GM20431 (cell line): ENCODE results near the gene TMEM106A.
"Not testable (repeated sequence)": the region's sequence is repeated elsewhere in the genome, so short reads cannot be mapped to it uniquely, and the experiment has no call there.

Source experiments
- in situ Hi-C: fragments of 300-500 bp; cut with MseI, MboI; formaldehyde crosslinking; loops from one replicate; pipeline ENCODE4 v1.15.0; 2020; ENCODE audit warnings: low sequenced_read_pairs; ENCODE audit not compliant: unreplicated experiment

The TMEM106A gene, protein sequence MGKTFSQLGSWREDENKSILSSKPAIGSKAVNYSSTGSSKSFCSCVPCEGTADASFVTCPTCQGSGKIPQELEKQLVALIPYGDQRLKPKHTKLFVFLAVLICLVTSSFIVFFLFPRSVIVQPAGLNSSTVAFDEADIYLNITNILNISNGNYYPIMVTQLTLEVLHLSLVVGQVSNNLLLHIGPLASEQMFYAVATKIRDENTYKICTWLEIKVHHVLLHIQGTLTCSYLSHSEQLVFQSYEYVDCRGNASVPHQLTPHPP

DNA sequence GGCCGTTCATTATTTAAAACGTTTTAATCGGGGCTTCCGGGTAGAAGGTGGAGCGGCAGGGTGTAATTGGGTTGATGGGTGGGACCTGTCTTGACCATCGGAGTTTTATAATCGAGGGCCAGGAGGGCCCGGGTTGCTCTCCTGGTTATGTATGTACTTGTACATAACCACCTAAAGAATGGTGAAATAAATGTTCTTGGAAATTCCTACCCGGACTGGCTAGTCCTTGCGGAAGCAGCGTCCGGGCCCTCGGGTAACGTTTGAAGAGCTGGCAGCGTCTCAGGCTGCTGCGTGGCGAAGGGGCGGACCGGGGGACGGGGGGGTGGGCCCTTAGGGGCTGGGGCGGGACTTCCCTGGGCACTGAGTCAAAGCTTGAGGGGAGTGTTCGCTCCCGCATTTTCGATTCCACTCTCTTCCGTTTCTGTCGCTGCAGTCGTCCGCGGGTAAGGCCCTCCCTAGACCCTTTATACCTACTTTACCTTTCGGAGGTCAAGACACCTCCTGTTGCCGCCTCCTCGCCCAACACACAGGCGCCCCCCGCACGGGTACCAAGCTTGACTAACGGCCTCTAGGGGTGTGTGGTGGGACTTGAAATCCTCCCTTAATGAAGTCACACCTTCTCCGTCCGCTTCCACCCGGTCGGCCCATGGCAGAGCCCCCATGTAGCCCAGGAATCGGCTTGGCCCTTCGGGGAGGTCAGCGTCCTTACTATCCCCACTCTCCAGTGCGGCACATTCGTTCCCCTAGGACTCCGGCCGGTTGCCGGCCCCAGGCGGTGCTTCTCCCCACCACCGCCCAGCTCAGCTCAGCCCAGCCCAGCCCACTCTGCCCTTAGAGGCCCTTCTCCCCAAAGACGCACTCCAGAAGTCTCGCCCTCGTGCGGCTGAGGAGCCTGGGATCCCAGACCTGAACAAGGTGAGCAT, at the start of gene TMEM106A:
TMEM106A (plus strand) TSS at position 396 of the 923 bp plus-strand sequence. CDS start 1,167 bp downstream, outside the sequence.
- in situ Hi-C loops = loop anchor here (25.0 kb wide), 1 partner anchor 101 kb away; no protein-coding TSS in a partner anchor

DNA sequence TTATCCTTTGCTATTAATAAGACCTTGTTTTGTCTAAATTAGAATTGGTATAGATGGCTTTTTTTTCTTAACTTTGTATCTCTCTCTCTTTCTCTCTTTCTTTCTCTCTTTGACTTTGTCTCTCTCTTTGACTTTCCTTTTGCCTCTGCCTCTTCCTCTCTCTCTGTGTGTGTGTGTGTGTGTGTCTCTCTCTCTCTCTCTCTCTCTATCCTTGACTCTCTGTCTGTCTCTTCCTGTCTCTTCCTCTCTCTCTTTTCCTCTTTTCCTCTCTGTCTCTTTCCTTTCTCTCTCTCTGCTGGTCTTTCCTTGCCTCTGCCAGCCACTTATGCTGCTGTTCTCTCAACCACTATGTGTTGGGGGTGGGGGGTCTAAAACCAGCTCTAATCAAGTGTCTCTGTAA, 45.7 kb upstream of the TMEM106A start:
- in situ Hi-C loops = not testable (repeated sequence)

DNA sequence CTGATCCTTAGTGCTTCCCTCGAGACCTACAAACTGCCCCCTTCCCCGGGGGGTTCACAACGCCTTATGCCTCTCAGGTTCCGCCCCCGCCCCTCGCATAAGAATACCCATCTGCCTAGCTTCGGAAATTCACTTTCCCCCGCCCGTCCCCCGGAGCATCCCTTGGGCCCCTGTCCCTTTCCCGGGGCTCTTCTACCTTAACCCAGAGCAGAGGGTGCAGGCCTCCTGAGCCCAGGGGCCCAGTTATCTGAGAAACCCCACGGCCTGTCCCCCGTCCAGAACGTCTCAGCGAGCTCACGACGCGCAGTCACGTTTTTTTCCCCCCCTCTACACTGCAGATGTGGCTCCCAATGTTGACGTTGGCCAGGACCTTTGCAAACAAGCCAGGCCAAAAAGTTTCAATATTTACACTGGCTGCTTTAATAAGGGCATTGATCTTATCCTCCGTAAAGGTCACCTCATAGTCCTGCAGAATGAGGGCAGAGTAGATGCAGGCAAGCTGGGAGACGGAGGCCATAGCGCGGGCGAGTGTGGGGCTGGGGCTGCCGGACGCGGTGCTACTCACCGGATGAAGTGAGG, 42.0 kb upstream of the TMEM106A start:
- in situ Hi-C loops = no loop called here

DNA sequence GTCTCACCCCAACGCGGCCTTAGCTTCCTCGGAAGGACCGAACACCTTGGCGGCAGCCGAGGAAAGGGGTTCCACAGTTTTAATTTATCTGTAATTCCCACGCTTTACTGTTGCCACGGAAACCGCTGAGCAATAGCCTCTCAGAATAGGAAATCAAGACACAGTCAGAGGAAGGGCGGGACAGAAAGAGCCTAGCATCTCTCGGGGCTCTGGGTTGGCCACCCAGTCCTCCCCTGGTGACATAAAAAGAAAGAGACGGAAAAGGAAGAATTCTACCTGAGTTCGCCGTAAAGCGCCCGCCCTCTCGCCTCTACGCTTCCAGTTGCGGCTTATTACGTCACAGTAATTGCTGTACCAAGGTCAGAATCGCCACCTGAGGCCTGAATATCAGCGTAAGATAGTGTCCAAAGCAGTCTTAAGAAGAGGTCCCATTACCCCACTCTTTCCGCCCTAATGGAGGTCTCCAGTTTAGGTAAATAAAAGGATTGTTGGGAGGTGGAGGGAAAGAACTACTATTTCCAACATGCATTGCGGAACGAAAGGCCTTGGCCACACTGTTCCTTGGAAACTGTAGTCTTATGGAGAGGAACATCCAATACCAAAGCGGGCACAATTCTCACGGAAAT, 41.4 kb upstream of the TMEM106A start:
- in situ Hi-C loops = no loop called here

DNA sequence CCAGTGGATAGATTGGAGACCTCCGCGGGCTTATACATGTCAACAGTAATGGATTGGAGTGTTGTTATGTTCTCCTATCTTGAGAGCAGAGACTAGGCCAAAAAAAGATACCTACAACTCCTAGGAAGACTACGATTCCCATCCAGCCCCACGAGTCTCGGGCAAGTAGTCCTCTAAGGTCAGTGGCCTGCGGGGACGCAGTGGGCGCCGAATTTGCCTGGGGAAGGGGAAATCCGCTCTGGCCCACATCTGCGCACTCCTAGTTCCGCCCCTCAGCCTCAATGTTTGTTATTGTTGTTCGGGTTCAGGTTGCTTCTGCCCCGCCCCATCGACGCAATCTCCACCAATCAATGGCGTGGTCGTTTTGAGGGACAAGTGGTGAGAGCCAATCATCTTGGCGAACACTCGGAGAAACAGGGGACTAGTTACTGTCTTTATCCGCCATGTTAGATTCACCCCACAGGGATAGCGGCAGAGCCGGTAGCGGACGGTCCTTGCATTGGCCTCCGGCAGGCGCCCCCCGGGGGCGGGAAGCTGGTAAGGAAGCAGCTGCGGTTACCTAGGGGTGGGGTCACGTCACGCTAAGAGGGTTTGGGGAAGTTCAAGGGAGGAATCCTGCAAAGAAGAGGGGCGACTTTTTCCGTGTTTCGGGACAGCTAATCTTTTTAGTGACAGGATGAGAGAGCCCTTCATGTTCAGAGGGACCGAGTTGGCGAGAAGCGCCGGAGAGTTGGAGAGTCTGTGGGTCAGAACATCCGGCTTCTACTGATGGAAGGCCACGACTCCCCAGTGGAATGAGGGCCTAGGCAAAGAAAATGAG, 40.7 kb upstream of the TMEM106A start, which contains the start of gene NBR1:
NBR1 (plus strand) TSS at position 449 of the 820 bp plus-strand sequence. CDS start 4,586 bp downstream, outside the sequence.
- in situ Hi-C loops = no loop called here

DNA sequence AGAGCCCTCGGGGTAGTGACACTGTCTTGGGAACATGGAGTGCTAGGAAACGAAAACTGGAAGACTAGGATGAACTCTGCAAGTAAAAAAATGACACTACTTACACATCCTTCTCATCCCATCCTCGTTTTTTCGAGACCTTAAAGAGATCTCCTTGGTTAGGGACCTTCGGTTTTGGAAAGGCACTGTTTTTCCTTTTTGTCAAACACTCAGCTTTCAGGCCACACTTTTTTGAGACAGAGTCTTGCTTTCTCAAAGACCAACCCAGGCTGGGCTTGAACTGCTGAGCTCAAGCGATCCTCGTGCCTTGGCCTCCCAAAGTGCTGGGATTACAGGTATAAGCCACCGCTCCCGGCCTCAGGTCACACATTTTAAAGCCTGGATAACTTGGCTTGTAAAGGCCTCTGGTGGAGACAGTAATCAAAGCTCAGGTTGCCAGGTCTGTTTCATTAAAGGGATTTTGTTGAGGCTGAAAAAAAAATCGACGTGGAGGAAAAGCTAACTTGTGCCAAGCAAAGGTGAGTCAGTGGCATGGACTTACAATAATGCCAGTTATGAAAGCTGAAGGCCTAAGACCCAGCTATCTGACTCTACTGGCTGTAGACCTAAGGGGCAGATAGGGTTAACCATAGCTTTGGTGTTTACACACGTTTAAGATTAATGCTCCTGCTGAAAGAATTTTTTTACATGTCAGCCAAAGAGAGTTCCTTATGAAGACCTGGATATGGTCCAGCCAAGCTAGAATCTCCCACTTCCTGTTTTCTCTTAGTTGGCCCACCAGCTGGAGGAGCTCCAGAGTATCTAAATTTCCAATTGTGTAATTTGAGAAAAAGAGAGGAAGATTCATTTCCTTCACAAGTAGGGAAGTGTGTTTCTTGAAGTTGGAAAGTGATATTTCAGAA, 39.8 kb upstream of the TMEM106A start:
- in situ Hi-C loops = no loop called here

DNA sequence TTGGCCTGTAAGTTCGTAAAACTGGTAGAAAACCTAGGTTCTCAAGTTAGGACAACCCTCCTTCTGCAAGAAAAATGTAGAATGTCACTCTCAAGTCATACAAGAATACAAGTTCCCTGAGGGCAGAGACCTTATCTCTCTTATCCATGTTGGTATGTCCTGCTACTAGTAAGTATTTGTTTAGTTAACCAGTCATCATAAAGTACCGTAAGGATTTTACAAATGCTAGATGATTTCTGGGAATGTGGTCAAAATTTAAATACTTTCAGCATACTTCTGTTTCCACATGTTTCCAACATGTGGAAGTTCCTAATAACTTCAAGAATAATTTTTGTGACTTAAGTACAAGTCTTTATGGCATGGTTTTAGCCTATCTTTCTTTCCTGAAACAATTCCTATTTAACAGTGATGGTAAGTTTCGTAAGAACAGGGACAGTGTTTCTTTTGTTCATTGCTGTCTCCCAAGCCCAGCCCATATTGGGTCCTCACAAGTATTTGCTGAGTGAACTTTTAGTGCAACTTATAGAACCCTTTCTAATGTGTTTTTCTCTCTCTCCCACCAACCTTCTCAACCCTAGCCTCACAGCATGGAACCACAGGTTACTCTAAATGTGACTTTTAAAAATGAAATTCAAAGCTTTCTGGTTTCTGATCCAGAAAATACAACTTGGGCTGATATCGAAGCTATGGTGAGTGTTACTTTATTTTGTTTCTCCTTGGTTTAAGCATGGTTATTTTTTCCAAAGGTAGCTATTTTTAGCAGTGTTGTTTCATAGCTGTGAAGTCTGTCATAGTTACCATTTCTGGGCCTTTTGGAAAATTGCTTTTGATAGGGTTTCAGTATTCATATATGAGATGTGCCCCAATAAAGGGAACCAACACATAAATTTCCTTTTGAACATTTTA, 36.2 kb upstream of the TMEM106A start:
- in situ Hi-C loops = no loop called here

DNA sequence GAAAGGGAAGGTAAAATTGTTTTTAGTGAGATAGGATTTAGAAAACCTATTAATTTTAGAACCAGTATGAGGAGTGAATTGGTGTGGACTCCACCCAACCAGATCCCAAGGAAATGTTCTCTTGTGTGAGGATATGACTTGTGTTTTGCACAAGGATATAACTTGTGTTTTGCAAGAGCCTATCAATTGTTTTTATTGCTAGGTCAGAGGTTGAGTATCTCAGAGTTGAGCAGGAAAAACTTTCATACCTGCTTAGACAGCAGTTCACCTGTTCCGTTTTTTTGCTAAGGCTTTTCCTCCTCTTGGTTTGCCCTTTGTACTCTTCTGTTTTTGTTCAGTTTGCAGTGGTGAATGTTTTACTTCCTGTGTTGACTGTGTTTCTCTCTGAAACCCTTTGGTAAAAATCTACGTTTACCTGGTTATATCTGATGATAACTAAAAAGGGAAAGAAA, 35.5 kb upstream of the TMEM106A start:
- in situ Hi-C loops = no loop called here

DNA sequence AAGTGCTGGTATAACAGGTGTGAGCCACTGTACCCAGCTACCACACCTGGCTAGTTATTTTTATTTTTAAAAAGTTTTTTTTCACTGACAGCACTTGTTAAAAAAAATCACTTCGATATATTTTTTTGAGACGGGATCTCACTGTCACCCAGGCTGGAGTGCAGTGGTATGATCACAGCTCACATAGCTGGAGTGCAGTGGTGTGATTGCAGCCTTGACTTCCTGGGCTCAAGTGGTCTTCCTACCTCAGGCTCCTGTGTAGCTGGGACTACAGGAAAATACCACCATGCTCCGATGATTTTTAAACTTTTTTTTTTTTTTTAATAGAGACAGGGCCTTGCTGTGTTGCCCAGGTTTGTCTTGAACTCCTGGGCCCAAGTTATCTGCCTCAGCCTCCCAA, 27.8 kb upstream of the TMEM106A start:
- in situ Hi-C loops = no loop called here

DNA sequence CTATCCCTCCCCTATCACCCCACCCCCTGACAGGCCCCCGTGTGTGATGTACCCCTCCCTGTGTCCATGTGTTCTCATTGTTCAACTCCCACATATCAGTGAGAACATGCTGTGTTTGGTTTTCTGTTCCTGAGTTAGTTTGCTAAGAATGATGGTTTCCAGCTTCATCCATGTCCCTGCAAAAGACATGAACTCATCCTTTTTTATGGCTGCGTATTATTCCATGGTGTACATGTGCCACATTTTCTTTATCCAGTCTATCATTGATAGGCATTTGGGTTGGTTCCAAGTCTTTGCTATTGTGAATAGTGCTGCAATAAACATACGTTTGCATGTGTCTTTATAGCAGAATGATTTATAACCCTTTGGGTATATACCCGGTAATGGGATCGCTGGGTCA, 25.0 kb upstream of the TMEM106A start:
- in situ Hi-C loops = not testable (repeated sequence)

DNA sequence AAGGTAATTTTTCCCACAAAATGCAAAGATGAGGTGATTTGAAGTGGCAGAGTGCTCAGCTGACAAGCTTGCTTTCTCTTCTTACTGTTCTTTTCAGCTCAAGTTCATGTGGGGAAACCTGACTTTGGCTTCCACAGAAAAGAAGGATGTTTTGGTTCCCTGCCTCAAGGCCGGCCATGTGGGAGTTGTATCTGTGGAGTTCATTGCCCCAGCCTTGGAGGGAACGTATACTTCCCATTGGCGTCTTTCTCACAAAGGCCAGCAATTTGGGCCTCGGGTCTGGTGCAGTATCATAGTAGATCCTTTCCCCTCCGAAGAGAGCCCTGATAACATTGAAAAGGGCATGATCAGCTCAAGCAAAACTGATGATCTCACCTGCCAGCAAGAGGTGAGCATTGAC, 18.4 kb upstream of the TMEM106A start:
- in situ Hi-C loops = no loop called here

DNA sequence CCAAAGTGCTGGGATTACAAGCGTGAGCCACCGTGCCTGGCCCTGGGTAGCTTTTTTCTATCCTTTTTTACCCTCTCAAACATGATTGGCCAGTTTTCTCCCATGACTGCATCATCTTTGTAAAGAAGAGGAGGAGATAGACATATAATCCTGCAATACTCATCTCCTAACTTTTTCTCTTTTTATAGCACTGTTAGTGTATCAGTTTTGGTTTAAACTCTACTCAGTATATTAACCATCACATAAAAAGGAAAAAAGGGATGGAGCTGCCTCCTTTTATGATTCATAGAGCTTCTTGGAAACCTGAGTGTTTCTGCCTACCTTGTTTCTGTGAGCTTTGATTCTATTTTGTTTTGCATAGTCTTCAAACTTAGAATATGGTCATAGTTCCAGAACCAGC, 12.0 kb upstream of the TMEM106A start:
- in situ Hi-C loops = loop anchor here (25.0 kb wide), 1 partner anchor 113 kb away; no protein-coding TSS in a partner anchor

DNA sequence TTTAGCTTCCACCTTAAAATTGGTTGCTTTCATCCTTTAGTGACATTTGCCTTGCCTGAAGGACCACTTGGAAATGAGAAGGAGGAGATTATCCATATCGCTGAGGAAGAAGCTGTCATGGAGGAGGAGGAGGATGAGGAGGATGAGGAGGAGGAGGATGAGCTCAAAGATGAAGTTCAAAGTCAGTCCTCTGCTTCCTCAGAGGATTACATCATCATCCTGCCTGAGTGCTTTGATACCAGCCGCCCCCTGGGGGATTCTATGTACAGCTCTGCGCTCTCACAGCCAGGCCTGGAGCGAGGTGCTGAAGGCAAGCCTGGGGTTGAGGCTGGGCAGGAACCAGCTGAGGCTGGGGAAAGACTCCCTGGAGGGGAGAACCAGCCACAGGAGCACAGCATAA, 11.5 kb upstream of the TMEM106A start:
- in situ Hi-C loops = loop anchor here (25.0 kb wide), 1 partner anchor 112 kb away; no protein-coding TSS in a partner anchor

DNA sequence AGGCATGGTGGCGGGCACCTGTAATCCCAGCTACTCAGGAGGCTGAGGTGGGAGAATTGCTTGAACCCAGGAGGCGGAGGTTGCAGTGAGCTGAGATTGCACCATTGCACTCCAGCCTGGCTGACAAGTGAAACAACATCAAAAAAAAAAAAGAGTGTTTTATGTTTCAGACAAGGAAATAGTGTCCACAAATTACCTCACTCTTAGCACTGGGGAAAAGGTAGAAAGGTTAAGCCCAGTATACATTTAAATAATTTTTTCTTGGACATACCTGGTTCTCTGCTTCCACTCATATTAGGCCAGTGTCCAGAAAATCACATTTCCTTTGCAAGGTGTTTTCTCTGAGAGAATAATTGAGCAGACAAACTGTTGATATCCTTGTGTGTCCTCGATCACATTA, 8.7 kb upstream of the TMEM106A start:
- in situ Hi-C loops = loop anchor here (25.0 kb wide), 1 partner anchor 109 kb away; no protein-coding TSS in a partner anchor

DNA sequence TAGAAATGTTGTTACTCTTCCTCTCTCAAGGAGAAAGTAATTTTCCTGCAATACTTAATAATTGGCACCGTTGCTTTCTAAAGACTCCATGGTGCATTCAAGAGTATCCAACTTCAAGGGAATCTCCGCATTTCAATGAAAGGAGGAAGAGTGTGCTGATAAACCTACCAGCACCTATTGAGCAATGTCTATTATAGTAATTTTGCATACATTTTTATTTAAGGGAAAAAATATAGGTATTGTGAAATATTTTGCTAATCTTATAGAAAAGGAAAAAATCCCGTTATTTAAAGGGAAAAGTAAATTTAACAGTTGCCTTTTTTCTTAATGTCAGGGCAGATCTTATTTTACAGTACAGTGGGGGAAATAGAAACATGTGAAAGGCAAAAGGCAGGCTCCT, 1.1 kb upstream of the TMEM106A start:
- in situ Hi-C loops = loop anchor here (25.0 kb wide), 1 partner anchor 102 kb away; no protein-coding TSS in a partner anchor

DNA sequence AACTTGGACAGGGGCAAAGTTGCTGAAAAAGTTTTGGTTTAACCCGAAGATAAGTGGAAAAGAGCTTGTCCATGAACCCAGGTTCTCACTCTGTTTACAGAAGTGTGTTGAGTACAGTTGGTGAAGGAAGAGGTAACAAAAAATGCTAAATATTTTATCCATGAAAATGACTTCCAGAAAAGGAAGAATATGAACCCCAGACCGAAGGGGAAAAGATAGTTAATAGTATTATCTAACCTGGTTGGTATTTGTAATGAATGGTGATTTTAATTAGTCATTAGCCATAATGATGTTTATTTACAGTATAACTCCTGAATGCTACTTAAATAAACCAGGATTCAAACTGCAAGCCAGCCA, 574 bp upstream of the TMEM106A start:
- in situ Hi-C loops = loop anchor here (25.0 kb wide), 1 partner anchor 101 kb away; no protein-coding TSS in a partner anchor
